ENCODE measurements around the gene INPP4B.

GRCh38 chr4:142021761-142022160 is 824.3 kb downstream of the INPP4B start:
- TF ChIP-seq CTCF (IDR thresholded peaks at IDR 0.05) (no peak), POLR2A (IDR thresholded peaks at IDR 0.05) (no peak)

Measured in testis (tissue), 2 donors.